GM23248 (cell line): ENCODE data around the gene ARHGEF10L.

Experiments used
- EZH2 ChIP-seq: fragments of 200-600 bp; sonication (generic); IDR thresholded peaks from 2 replicates; pipeline ENCODE4 v1.6.1; 2018; ENCODE audit warnings: antibody characterized with exemption, mild to moderate bottlenecking; ENCODE audit not compliant: insufficient read depth, poor library complexity, severe bottlenecking
- EZH2phosphoT487 ChIP-seq: fragments of 200-600 bp; sonication (generic); IDR thresholded peaks from 2 replicates; pipeline ENCODE4 v1.6.1; 2018; ENCODE audit warnings: antibody characterized with exemption, moderate library complexity, mild to moderate bottlenecking, low read depth; ENCODE audit not compliant: insufficient read depth

- TF ChIP-seq EZH2 (no peak), EZH2phosphoT487 (no peak)
These were observed 203.6 kb downstream of the ARHGEF10L start for GRCh38 chr1:17743008-17743647.
